Glomerular endothelial cell (primary cell): ENCODE measurements around the gene USP9Y. TPM values are rescaled to one million over a fixed set of nuclear protein-coding genes. Genes with fewer than 3 reads are reported as not detected.
"Not testable (repeated sequence)": the region's sequence is repeated elsewhere in the genome, so short reads cannot be mapped to it uniquely, and the experiment has no call there.

Experiments used
- DNase-seq: peaks from one replicate; pipeline ENCODE4 v3.0.0-alpha.2; 2011; ENCODE audit warnings: low read depth, low spot score; ENCODE audit errors: extremely low read depth
- total RNA-seq: library from RNA; depleted of rRNA; stranded (reverse); fragments of >200 nt; gene quantifications from 2 replicates; pipeline ENCODE4 v1.2.3, GENCODE V29; 2015

Gene USP9Y
- total RNA-seq: not detected in 2 replicates

DNA sequence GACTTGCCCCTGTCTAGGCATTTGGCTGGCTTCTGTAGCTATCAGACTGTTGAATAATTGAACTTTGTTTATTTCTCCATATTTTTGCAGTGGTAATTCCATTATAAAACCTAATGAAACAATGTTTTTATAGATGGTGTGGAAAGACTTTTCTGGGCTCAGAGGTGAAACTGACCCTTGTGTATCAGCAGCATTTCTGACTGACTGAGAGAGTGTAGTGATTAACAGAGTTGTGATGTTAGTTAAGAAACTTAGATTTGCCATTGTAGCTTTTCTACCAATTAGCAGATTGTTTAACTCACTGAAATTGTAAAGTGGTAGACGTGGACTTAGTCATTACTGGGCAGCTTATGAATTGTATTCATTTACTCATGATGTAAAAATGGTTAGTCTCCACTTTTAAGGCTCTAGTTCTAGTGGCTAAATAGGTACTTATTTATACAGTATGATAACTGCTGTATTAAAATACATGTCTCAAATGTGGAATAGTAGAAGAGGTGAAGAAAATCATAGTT lies at the start of gene USP9Y:
TSS of gene USP9Y (plus strand) at position 51 of the 515 bp plus-strand sequence. CDS start 8,217 bp downstream, outside the sequence.
- no peak for DNase-seq

DNA sequence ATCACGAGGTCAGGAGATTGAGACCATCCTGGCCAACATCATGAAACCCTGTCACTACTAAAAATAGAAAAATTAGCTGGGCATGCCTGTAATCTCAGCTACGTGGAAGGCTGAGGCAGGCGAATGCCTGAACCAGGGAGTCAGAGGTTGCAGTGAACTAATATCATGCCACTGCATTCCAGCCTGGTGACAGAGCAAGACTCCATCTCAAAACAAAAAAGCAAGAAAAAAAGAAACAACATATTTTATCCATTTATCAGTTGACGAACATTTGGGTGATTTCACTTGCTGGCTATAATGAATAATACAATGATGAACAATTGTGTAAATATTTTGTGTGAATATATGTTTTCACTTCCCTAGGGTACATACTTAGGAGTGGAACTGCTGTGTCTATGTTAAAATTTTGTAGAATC lies 49.4 kb upstream of the USP9Y start:
- DNase-seq: no peak

GRCh38 chrY:12661745-12662681 lies 39.0 kb upstream of the USP9Y start:
- DNase-seq: no peak

- no peak for DNase-seq
Measured at GRCh38 chrY:12662745-12663591, 38.1 kb upstream of the USP9Y start.

DNA sequence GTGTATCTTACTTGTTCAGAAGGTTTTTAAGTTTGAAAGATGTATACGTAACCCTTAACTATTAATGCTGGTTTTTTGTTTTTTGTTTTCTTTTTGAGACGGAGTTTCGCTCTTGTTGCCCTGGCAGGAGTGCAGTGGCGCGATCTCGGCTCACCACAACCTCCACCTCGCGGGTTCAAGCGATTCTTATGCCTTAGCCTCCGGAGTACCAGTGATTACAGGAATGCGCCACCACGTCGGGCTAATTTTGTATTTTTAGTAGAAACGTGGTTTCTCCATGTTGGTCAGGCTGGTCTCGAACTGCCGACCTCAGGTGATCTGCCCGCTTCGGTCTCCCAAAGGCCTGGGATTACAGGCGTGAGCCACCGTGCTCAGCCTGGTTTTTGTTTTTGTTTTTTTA lies 37.2 kb upstream of the USP9Y start:
- DNase-seq: not testable (repeated sequence)

DNA sequence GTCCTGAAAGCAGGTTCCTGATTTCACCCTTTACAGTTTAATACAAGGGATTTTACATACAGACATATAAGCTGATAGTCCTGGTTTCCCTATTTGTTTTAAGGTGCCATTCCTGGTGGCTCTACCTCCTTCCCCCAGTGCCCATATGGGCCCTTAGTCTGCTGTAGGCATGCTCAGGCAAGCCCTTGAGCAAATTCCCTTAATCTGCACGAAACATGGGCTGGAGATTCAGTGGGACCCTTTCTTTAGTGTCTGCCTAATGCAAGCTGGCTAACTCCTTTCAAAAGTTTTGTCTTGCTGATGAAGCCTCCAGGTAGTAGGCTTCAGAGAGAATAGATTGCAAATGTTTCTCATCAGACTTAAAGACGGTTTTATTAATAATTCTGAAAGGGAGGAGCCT lies 22.9 kb upstream of the USP9Y start:
- no peak for DNase-seq

GRCh38 chrY:12681535-12681934 lies 19.5 kb upstream of the USP9Y start:
- DNase-seq: no peak

GRCh38 chrY:12688337-12688736 lies 12.7 kb upstream of the USP9Y start:
- DNase-seq: no peak

GRCh38 chrY:12700087-12700486 lies 944 bp upstream of the USP9Y start:
- no peak for DNase-seq

DNA sequence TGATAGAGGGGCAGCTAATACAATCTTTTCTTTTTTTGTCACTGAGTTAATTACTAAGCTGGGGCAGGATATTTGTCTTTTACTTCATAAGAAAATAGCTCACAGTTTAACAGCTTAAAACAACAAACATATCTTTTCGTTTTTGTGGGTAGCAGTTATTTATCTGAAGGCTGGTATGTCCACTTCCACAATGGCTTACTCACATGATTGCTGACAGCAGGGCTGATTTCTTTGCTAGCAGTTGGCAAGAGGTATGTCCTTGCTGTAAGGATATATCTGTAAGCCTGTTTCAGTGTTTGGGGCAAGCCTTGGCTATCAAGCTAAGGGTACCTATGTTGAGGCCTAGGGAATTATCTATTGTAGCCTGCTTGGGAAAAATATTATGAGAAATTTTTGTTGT lies 1.1 kb downstream of the USP9Y start:
- DNase-seq: no peak

DNA sequence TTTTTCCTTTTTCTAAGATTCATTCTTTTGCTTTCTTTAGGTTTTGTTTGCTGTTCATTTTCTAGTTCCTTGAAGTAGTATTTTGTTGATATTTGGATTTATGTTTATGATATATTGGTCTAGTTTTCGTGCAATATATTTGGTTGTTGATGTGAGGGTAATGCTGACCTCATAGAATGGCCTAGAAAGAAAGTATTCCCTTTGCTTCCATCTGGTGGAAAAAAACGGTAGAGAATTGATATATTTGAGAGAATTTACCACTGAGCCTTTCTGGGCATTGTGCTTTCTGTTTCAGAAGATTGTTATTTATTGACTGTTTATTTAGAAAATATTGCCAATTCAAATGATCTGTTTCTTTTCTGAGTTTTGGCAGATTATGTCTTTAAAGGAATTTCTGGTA lies 9.4 kb downstream of the USP9Y start:
- DNase-seq: no peak

DNA sequence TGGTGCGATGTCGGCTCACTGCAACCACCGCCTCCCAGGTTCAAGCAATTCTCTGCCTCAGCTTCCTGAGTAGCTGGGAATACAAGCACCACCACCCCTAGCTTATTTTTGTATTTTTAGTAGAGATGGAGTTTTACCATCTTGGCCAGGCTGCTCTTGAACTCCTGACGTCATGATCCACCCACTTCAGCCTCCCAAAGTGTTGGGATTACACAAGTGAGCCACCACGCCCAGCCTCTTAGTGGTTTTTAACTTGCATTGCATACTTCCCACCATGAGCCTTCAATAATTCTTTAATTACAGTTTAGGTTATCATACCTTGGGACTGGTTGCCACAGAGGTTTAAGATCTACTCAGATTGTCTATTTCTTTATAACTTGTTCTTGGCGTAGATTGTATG lies 14.3 kb downstream of the USP9Y start:
- DNase-seq: no peak

DNA sequence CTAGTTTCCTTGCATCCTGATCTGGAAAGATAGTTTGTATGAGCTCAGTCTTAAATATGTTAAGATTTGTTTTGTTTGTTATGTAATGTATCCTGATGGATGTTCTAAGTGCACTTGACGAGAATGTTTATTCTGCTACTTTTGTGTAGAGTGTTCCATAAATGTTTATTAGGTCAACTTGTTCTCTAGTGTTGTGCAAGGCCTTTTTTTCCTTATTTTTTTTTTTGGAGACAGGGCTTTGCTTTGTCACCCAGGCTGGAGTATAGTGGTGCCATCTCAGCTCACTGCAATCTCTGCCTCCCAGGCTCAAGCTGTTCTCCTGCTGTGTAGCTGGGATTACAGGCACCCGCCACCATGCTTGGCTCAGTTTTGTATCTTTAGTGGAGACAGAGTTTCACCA lies 28.7 kb downstream of the USP9Y start:
- DNase-seq: no peak

GRCh38 chrY:12733625-12734024 lies 32.6 kb downstream of the USP9Y start:
- DNase-seq: no peak

DNA sequence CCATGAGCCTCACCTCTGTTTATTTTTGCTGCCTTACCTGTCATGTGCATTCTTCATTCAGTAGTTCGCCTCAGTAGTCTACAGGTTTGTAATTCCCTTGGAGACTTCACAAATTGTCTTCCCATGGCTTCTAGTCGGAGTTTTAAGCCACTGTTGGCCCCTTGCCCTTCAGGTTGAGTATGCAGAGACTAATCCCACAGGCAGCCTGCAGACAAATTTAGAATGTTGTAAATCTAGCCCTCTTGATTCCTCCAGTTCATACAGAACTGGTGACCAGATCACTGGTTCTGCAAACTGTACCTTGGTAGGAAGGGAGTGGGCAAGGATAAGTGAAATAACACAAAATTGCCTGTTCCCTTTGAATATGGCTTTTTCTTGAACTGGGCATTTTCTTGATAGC lies 33.0 kb downstream of the USP9Y start:
- DNase-seq: no peak

DNA sequence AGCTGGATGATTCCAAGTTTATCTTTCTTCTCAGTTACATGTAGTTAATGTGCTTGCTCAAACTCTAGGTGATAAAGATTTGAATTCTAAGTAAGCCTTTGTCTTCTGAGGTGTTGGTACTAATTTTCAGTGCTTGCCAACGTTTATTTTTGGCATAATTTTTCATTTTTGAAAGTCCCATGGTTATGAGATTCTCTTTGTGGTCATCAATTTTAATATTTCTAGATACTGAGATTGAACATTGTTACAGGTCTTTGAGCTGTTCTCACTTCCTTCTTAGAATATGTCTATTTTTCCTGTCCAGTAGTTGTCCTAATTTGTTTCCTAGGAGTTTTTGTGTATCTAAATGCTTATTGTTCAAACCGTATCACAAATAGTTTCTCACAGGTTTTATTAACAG lies 40.4 kb downstream of the USP9Y start:
- DNase-seq: no peak

GRCh38 chrY:12742725-12743124 lies 41.7 kb downstream of the USP9Y start:
- DNase-seq: no peak

DNA sequence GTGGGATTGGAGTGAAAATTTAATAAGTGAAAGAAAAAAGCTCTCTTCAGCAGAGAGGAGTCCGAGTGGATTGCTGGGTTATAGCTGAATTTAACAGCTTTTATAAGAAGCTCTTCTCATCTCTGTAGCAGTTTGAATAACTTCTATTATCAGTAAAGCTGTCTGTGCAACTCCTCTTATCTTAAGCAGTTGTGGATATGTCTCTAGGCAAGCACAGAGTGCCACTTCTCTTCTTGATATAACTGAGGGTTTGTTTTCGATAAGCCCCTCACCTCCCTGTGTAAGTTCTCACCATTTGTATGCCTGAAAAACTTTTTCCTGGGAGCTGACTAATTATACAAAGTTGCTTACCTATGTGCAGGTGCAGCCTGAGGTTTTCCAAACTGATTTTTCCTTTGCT lies 43.1 kb downstream of the USP9Y start:
- no peak for DNase-seq

GRCh38 chrY:12749293-12749692 lies 48.3 kb downstream of the USP9Y start:
- no peak for DNase-seq

DNA sequence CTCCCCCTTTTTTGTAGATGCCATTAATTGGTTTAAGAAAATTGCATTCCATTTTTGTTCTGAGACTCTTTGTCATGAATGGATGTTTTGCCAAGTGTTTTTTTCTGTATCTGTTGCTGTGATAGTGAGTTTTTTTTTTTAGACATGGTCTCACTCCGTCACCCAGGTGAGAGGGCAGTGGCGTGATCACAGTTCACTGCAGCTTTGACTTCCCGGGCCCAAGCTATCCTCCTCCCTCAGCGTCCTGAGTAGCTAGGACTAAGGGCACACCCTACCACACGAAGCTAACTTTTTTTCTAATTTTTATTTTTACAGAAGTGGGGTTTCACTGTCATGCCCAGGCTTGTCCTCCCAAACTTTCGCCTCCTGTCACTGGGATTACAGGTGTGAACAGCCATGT lies 51.8 kb downstream of the USP9Y start:
- DNase-seq: no peak

GRCh38 chrY:12756021-12756420 lies 55.0 kb downstream of the USP9Y start:
- DNase-seq: no peak
